ENCODE results near the gene DTHD1. TPM values are rescaled to one million over a fixed set of nuclear protein-coding genes. Genes with fewer than 3 reads are reported as not detected.

DTHD1 gene
- total and polyA plus RNA-seq, 7 donors = 0.01 to 0.15 (median 0.07) TPM; not detected in 4

GRCh38 chr4:36283912-36284465 is 2.6 kb downstream of the DTHD1 start:
- H3K4me1 ChIP-seq = no peaks in the 10 kb centered on the region
- 67 to 78% (median 68%) methylated on average over 2 of the region's 2 CpGs for WGBS, 3 donors
- ATAC-seq = no peak

DNA sequence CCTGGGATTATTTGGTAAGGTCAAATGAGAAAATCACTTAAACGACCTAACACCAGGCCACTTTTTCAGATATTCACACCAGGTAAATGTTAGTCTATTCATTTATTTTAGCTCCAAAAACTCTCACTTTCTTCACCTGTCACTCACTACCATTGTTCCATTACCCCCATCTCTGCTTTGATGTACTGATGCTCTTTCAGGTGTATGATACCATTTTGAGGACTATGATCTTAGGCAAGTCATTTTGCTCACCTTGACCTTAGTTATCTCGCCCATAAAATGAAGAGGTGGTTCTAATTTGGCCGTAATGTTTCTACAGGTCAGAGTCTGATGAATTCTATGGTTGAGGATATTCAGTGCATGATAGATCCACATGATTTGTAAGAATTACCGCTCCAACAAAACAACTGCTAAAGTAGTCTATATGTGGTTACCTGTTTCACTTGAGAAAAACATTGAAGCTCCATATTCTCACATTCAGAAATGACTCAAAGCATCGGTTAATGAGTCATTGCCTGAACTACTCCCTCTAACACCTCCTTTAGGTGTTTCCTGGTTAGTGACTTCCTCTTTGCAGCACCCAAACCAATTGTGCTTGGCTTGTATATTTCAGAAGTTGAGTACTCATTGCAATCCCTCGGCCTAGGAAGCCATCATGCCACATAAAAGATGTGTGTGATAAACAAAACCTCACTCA is 4.5 kb downstream of the DTHD1 start:
- no peaks in the 10 kb centered on the region for H3K4me1 ChIP-seq
- H3K4me3 ChIP-seq = no peak overlapping the region
- TF ChIP-seq, protein P1, sequence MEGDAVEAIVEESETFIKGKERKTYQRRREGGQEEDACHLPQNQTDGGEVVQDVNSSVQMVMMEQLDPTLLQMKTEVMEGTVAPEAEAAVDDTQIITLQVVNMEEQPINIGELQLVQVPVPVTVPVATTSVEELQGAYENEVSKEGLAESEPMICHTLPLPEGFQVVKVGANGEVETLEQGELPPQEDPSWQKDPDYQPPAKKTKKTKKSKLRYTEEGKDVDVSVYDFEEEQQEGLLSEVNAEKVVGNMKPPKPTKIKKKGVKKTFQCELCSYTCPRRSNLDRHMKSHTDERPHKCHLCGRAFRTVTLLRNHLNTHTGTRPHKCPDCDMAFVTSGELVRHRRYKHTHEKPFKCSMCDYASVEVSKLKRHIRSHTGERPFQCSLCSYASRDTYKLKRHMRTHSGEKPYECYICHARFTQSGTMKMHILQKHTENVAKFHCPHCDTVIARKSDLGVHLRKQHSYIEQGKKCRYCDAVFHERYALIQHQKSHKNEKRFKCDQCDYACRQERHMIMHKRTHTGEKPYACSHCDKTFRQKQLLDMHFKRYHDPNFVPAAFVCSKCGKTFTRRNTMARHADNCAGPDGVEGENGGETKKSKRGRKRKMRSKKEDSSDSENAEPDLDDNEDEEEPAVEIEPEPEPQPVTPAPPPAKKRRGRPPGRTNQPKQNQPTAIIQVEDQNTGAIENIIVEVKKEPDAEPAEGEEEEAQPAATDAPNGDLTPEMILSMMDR (IDR thresholded peaks at IDR 0.05) = no peak
- no peaks in the 10 kb centered on the region for H3K27me3 ChIP-seq (ENCODE audit: insufficient read depth in 3 of 3, low read length in 2 of 3)
- H3K27ac ChIP-seq = no peak overlapping the region
- no peak for DNase-seq
- 83 to 87% (median 86%) methylated on average over 6 of the region's 6 CpGs for WGBS, 3 donors
- H3K36me3 ChIP-seq (ENCODE audit: insufficient read depth in 1 of 2, low read depth in 1 of 2) = no peaks in the 10 kb centered on the region
- H3K9me3 ChIP-seq = no peaks in the 10 kb centered on the region
- intact Hi-C loops (cut with DNase I) = no loop called here
- ATAC-seq = no peak

More at GRCh38 chr4:36283912-36284465, 2.6 kb downstream of the DTHD1 start:
- Histone ChIP-seq H3K9me3 (no peaks in the 10 kb centered on the region), H3K36me3 (ENCODE audit: insufficient read depth in 1 of 2, low read depth in 1 of 2) (no peaks in the 10 kb centered on the region), H3K4me3 (no peak overlapping the region), H3K27ac (no peak overlapping the region), H3K27me3 (ENCODE audit: insufficient read depth in 3 of 3, low read length in 2 of 3) (no peaks in the 10 kb centered on the region)
- intact Hi-C loops (cut with DNase I) = no loop called here
- TF ChIP-seq, protein P1 (IDR thresholded peaks at IDR 0.05) = no peak
- DNase-seq = no peak

- H3K27ac ChIP-seq = no peak overlapping the region
- DNase-seq (no peak), ATAC-seq (no peak)
- no peaks in the 10 kb centered on the region for H3K9me3 ChIP-seq
- no peaks in the 10 kb centered on the region for H3K36me3 ChIP-seq (ENCODE audit: insufficient read depth in 1 of 2, low read depth in 1 of 2)
- H3K27me3 ChIP-seq (ENCODE audit: insufficient read depth in 3 of 3, low read length in 2 of 3) = no peaks in the 10 kb centered on the region
- 92 to 94% (median 93%) methylated on average over 4 of the region's 4 CpGs for WGBS, 3 donors
- intact Hi-C loops (cut with DNase I) = no loop called here
- TF ChIP-seq, protein P1 (IDR thresholded peaks at IDR 0.05) = no peak
- no peaks in the 10 kb centered on the region for H3K4me1 ChIP-seq
- no peak overlapping the region for H3K4me3 ChIP-seq
These were observed 5.1 kb downstream of the DTHD1 start for GRCh38 chr4:36286481-36286871.

GRCh38 chr4:36288731-36289426 is 7.5 kb downstream of the DTHD1 start:
- TF ChIP-seq, protein P1 (IDR thresholded peaks at IDR 0.05) = no peak
- no peaks in the 10 kb centered on the region for H3K27me3 ChIP-seq (ENCODE audit: insufficient read depth in 3 of 3, low read length in 2 of 3)
- DNase-seq (no peak), ATAC-seq (no peak)
- H3K27ac ChIP-seq = no peak overlapping the region
- intact Hi-C loops (cut with DNase I) = no loop called here
- no peak overlapping the region for H3K4me3 ChIP-seq
- no peaks in the 10 kb centered on the region for H3K36me3 ChIP-seq (ENCODE audit: insufficient read depth in 1 of 2, low read depth in 1 of 2)
- 50 to 61% (median 56%) methylated on average over 2 of the region's 2 CpGs for WGBS, 3 donors
- no peaks in the 10 kb centered on the region for H3K9me3 ChIP-seq
- no peaks in the 10 kb centered on the region for H3K4me1 ChIP-seq
